ENCODE measurements around the gene LAMC1.

DNA sequence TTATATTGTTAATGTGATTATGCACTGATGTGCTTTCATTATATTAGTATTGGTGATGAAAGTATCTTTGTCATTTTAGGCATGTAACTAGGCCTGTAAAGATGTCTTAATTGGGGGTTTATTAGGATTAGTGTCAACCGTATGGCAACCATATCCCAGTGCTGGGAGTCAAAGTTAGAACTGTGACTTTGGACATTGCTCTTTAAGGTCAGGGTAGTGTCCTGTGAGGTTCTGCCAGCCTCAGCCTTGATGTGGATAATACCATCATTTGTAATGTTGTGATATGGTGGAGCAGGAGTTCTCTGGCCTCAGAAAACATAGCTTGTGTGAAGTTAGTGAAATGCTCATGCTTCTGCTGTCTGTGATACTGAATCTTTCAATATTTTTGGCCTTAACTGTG is 59.4 kb downstream of the LAMC1 start:
- TF ChIP-seq, protein P1, sequence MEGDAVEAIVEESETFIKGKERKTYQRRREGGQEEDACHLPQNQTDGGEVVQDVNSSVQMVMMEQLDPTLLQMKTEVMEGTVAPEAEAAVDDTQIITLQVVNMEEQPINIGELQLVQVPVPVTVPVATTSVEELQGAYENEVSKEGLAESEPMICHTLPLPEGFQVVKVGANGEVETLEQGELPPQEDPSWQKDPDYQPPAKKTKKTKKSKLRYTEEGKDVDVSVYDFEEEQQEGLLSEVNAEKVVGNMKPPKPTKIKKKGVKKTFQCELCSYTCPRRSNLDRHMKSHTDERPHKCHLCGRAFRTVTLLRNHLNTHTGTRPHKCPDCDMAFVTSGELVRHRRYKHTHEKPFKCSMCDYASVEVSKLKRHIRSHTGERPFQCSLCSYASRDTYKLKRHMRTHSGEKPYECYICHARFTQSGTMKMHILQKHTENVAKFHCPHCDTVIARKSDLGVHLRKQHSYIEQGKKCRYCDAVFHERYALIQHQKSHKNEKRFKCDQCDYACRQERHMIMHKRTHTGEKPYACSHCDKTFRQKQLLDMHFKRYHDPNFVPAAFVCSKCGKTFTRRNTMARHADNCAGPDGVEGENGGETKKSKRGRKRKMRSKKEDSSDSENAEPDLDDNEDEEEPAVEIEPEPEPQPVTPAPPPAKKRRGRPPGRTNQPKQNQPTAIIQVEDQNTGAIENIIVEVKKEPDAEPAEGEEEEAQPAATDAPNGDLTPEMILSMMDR (conservative IDR thresholded peaks at IDR 0.05 in 1 of 2, IDR thresholded peaks at IDR 0.05 in 1 of 2; ENCODE audit: low read depth in 1 of 2, low read length in 2 of 2) = no peak
- TF ChIP-seq EZH2 (IDR thresholded peaks at IDR 0.05; ENCODE audit: low read length, missing control alignments) = no peak

Measured in fibroblast of lung (primary cell).